ENCODE results near the gene ETV6.

The ETV6 gene

DNA sequence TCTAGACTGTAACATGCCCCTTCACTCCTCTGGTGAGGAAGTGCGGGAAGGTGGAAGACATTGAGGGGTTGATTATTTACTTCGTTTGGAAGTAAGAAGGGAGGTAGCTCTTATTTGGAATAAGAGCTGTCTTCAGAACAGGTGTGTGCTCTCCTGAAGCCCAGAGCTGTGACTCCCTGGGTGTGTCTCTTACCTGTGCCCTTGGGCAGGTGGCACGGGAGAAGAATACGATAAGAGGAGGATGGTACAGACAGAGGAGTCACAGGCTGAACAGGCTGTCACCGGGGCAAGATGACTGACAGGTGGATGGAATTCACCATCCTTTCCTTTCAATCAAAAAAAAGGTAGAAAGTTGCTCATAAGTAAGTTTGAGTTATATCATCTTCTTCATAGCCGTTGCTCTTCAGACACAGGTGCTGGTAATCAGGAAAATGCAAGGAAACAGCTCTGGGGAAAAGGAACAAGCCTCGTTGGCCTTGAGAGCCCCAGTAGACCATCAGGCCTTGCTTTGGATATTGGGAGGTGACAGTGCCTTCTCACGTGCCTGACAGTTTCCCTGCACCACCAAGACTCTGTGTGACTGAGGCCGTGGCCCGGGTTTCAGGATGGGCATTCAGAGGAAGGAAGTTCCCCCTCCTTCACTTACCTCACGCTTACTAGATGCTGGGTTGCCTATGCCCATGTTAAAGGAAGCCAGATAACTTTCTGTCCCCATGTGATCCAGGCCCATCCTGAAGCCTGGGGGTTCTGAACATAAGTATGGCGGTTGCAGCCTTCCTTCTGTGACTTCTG, 120.4 kb downstream of the ETV6 start:
- no peak for DNase-seq (ENCODE audit: low read depth in 2 of 2)
- TF ChIP-seq, protein P1, sequence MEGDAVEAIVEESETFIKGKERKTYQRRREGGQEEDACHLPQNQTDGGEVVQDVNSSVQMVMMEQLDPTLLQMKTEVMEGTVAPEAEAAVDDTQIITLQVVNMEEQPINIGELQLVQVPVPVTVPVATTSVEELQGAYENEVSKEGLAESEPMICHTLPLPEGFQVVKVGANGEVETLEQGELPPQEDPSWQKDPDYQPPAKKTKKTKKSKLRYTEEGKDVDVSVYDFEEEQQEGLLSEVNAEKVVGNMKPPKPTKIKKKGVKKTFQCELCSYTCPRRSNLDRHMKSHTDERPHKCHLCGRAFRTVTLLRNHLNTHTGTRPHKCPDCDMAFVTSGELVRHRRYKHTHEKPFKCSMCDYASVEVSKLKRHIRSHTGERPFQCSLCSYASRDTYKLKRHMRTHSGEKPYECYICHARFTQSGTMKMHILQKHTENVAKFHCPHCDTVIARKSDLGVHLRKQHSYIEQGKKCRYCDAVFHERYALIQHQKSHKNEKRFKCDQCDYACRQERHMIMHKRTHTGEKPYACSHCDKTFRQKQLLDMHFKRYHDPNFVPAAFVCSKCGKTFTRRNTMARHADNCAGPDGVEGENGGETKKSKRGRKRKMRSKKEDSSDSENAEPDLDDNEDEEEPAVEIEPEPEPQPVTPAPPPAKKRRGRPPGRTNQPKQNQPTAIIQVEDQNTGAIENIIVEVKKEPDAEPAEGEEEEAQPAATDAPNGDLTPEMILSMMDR (IDR thresholded peaks at IDR 0.05; ENCODE audit: low read depth, low read length): no peak
- no peak overlapping the region for H3K4me3 ChIP-seq (replicated peaks in 1 of 2; ENCODE audit: low read depth in 2 of 2, low read length in 2 of 2)

DNA sequence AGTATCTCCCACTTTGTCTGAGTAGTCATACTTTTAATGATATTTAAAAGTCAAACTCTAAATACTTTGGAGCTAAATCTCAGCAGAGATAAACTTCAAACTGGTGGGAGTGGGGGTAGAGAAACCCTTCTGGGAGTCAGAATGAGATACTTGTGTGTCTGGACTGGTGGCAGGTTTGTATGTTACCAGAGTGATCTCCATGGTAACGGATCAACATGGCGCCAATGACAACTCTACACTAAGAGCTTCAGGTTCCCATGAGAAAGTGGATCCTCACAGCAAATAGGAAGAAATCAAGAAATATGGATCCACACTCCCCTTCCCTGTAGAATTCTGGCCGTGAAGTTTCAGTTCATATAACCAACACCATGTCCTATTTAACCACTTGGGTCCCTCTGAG, 121.9 kb downstream of the ETV6 start:
- peak; percentile 46 to 52 for DNase-seq (ENCODE audit: low read depth in 2 of 2)
- no peak overlapping the region for H3K4me3 ChIP-seq (replicated peaks in 1 of 2; ENCODE audit: low read depth in 2 of 2, low read length in 2 of 2)
- TF ChIP-seq, protein P1 (IDR thresholded peaks at IDR 0.05; ENCODE audit: low read depth, low read length): no peak

DNA sequence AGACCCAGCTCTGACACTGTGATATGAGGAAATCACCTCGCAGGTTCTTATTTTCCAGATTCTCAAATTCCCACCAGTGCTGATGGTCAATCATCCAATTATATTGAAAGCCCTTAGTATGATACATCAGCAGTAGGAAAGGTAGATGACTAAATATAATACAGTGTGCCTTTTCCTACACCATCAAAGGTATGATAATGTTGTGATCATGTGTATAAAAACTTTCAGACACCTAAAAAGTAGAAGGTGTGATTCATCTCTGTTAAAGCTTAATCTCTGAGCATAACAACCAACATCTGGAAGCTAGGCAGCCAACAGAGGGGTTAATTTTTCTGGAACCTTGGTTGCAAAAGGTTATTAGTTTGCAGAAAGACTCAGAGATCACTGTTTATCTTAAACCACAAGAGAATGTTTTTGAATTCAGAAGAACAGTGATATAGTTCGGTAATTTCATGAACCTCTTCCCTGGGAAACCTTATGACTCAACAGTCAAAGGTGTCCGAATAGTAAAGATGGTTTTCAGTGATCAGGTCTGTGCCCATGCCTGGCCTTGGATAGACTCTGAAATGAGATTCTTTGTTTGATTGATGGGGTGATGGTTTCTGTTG, 122.5 kb downstream of the ETV6 start:
- DNase-seq (ENCODE audit: low read depth in 2 of 2): peak in 1 of 2 donors; percentile 45
- H3K4me3 ChIP-seq (replicated peaks in 1 of 2; ENCODE audit: low read depth in 2 of 2, low read length in 2 of 2): no peak overlapping the region
- TF ChIP-seq, protein P1 (IDR thresholded peaks at IDR 0.05; ENCODE audit: low read depth, low read length): no peak

DNA sequence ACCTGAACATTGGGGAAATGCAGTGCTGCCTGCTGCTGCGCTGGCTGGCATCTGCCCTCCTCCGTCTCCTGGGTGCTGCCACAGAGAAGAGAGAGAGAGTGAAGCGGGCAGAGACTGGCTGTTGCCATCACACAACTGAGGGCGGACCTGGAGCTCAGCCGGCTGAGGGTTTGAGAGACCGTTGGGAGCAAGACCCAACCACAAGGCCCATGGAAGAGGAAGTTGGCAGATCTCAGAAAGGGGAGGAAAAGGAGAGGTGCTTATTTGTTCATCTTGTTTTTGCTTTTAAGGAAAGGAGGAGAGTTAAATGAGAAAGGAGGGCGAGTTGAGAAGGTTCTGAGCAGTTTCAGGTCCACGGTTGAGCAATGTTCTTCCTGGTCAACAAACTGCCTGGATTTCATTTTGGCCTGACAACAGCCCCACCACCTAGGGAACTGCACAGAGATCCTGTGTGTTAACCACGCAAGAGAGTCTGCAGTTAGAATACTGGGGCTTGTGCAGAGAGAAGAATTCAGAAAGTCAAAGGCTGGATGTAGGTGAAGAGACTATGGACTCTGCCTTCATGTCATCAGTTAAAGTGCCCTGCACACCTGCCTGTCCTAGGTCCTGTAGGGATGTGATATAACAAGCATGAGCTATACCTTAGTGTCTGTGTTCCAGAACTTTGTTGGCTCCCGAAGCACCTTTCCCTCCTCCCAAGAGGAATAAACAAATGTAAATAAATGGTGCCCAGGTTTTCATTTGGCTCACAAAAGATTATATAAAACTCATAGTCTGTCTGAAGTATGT, 124.6 kb downstream of the ETV6 start:
- no peak overlapping the region for H3K4me3 ChIP-seq (replicated peaks in 1 of 2; ENCODE audit: low read depth in 2 of 2, low read length in 2 of 2)
- TF ChIP-seq, protein P1 (IDR thresholded peaks at IDR 0.05; ENCODE audit: low read depth, low read length): no peak

DNA sequence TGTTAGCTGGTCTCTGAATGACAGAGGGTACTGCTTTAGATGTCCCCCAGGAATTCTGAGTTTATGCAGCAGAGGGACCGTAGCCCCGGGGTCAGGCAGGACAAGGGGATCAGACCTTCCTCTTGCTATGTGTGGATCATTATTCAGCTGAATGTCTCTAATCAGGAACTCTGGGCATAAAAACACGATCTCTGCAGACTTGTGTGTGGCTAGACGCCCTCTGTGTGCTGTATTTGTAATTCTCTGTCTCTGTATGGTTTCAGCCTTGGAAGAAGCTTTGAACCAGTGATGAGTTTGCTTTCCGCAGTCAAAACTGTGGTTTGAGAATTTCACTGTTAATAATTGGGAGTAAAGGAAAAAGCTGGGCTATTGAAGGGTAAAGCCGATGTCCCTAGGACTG, 125.3 kb downstream of the ETV6 start:
- no peak for DNase-seq (ENCODE audit: low read depth in 2 of 2)
- no peak overlapping the region for H3K4me3 ChIP-seq (replicated peaks in 1 of 2; ENCODE audit: low read depth in 2 of 2, low read length in 2 of 2)
- TF ChIP-seq, protein P1 (IDR thresholded peaks at IDR 0.05; ENCODE audit: low read depth, low read length): no peak

More for the DNA sequence above, 124.6 kb downstream of the ETV6 start:
- no peak for DNase-seq (ENCODE audit: low read depth in 2 of 2)

DNA sequence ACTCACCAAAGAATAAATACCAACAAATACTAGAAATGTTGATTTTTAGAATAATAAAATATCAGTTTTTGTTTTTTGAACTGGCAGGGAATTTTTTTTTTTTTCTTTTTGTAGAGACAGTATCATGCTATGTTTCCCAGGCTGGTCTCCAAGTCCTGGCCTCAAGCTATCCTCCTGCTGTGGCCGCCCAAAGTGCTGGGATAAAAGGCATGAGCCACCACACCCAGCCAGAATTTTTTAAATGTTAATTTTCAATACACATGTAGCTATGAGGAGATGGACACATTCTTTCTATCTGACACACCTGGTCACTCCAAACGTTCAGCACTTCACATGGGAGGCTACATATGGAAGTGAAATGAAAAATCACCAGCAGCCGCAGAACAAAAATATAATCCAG, 126.8 kb downstream of the ETV6 start:
- TF ChIP-seq, protein P1 (IDR thresholded peaks at IDR 0.05; ENCODE audit: low read depth, low read length): no peak
- no peak overlapping the region for H3K4me3 ChIP-seq (replicated peaks in 1 of 2; ENCODE audit: low read depth in 2 of 2, low read length in 2 of 2)
- DNase-seq (ENCODE audit: low read depth in 2 of 2): no peak

Measured in cardiac fibroblast (primary cell).